ENCODE measurements around the gene MPP7.

The MPP7 gene

GRCh38 chr10:28273343-28273742 is 29.5 kb downstream of the MPP7 start:
- in situ Hi-C loops (cut with HindIII; ENCODE audit: low sequenced_read_pairs), result no loop called here

DNA sequence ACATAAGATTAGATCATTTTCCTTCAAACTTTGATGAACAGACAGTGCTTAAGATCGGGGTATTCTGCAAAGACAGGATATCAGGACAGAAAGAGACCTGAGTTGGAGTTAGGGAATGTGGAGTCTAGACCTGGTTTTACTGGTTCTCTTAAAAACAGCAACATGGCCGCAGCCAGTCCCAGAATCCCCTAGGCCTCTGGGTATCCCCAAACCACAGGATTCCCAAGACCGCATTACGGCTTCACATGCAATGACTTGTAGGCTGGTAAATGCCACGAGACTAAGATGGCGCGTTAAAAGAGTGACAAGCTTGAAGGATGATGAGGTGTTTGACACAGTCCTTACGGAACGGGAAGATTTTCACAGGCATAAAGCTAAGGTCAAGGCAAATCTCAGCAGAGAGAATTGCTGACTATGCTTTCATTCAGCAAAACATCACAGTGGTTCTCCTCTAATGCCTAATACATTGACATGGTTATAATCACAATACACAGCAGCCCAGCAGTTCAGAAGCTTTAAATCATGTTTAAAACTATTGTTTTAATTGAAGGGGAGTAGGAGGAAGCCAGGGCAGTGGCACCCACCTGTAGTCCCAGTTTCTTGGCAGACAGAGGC is 32.9 kb downstream of the MPP7 start:
- in situ Hi-C loops (cut with HindIII; ENCODE audit: low sequenced_read_pairs), result no loop called here

DNA sequence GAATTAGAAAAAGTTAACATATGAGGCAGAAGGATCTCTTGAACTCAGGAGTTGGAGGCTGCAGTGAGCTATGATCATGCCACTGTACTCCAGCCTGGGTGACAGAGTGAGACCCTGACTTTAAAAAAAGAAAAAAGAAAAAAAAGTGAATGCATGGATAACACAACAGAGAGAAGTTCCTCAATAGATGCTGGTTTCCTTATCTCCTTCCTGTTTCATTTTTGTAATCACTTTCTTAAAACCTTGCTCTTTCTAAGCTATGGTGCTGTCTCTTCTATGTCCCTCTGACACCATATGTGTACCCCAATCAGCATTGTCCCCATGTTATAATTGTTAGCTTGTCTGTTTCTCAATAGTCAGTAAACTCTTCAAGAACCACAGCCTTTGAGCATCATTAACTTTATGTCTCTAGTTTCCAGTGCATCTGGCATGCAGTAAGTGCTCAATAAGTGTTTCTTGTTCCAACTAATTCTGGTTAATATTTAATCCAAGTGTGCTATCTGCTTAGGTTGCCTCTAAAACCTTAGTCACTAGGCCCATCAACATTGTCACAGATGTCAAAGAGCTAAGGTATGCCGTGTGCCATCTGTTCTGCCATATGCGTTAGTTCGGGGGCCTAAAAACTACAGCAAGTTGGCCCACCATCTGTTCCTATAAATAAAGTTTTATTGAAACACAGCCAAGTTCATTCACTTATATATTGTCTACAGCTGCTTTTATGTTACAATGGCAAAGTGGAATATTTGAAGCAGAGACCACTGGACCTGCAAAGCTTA is 36.2 kb downstream of the MPP7 start:
- in situ Hi-C loops (cut with HindIII; ENCODE audit: low sequenced_read_pairs), result no loop called here

DNA sequence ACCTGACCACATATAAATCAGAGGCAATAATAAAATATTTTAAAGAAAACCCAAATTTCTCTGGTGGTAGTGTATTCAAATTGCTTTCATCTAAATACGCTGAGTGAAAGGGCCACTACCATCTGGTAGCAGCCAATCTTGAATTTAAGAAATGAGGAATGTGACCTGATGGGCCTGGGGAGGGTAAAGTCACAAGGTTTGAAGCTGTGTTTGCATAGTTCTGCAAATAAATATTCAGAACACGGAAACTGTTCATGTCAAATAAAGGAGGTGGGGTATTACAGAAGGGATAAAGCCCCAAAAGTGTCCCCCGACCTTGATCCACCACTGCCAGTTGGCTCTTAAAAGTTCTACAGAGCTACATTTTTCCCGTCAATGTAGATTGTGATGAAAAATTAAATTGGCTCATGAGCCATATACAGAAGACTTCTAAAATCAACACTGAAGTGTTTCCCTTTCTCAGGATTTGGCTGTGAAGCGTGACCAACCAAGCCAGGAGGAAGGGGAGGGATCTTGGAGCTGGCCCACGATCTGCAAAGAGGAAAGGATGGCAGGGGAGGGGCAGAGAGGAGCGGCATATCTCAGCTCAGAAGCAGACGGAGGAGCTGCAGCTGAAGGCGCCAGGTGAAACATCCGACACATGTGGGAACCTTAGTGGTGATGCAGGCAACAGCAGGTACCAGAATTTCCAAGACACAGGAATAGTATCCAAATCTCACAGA is 39.6 kb downstream of the MPP7 start:
- in situ Hi-C loops (cut with HindIII; ENCODE audit: low sequenced_read_pairs), result no loop called here

GRCh38 chr10:28256776-28257175 is 46.1 kb downstream of the MPP7 start:
- in situ Hi-C loops (cut with HindIII; ENCODE audit: low sequenced_read_pairs), result no loop called here

- in situ Hi-C loops (cut with HindIII; ENCODE audit: low sequenced_read_pairs), result loop anchor here (5.0 kb wide), 1 partner anchor 138 kb away; no protein-coding TSS in a partner anchor
Observed at GRCh38 chr10:28254290-28254985, 48.4 kb downstream of the MPP7 start.

- in situ Hi-C loops (cut with HindIII; ENCODE audit: low sequenced_read_pairs), result loop anchor here (5.0 kb wide), 1 partner anchor 139 kb away; no protein-coding TSS in a partner anchor
Observed at GRCh38 chr10:28253169-28253785, 49.6 kb downstream of the MPP7 start.

All from endothelial cell of hepatic sinusoid (primary cell).